ENCODE data around the gene LRRC34. TPM values are rescaled to one million over a fixed set of nuclear protein-coding genes. Genes with fewer than 3 reads are reported as not detected.

The LRRC34 gene
- total RNA-seq, 2 donors from 2014 or later = 3.4 TPM; not detected in 1

DNA sequence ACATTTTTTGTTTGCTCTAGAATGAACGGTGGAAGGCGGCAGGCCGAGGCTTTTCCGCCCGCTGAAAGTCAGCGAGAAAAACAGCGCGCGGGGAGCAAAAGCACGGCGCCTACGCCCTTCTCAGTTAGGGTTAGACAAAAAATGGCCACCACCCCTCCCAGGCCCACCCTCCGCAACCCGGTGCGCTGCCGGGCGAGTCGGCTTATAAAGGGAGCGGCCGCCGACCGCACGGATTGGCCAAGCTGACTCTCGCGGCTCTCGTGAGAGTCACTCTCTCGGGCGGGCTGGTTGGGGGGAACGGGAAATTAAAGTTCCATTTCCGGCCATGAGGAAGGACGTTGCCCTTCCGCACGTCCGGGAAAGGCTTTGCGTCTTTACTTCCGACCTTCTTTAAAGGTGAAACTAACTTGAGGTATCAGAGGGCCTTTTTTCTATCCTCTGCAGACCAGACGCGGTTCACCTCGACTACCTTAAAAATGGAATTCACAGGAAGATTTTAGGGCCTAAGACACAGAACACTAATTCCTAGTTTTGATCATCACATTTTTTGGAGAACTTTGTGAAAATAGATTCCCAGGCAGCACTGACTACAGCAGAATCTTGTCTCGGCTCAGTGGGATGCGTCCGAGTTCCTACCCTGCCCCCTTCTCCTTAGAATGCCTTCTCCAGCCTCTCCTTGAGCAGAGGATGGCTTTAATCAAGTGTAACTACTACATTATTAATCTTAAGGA, 47.7 kb downstream of the LRRC34 start, which contains the start of gene TERC:
TSS of gene TERC (minus strand) at position 179 of the 731 bp plus-strand sequence.
- ATAC-seq = peak; percentile 96
- TF ChIP-seq, protein P1, sequence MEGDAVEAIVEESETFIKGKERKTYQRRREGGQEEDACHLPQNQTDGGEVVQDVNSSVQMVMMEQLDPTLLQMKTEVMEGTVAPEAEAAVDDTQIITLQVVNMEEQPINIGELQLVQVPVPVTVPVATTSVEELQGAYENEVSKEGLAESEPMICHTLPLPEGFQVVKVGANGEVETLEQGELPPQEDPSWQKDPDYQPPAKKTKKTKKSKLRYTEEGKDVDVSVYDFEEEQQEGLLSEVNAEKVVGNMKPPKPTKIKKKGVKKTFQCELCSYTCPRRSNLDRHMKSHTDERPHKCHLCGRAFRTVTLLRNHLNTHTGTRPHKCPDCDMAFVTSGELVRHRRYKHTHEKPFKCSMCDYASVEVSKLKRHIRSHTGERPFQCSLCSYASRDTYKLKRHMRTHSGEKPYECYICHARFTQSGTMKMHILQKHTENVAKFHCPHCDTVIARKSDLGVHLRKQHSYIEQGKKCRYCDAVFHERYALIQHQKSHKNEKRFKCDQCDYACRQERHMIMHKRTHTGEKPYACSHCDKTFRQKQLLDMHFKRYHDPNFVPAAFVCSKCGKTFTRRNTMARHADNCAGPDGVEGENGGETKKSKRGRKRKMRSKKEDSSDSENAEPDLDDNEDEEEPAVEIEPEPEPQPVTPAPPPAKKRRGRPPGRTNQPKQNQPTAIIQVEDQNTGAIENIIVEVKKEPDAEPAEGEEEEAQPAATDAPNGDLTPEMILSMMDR (IDR thresholded peaks at IDR 0.05) = peak in 2 of 7 experiments; percentile 4 to 5
- peak; percentile 93 to 99 (median 98) for TF ChIP-seq POLR2A (IDR thresholded peaks at IDR 0.05)
- Histone ChIP-seq H3K9me3 (peaks cover 0 to 6% (median 0%) of the 10 kb centered on the region in 3 donors), H3K36me3 (replicated peaks in 1 of 2; ENCODE audit: insufficient read depth in 1 of 2, low read depth in 2 of 2) (no peaks in the 10 kb centered on the region), H3K27me3 (no peaks in the 10 kb centered on the region), H3K27ac (peak within 1 kb of the TSS; percentile 71 to 93 (median 83)), H3K4me3 (peak within 1 kb of the TSS; percentile 50 to 60), H3K4me1 (peaks cover 8% of the 10 kb centered on the region)
- WGBS, 2 donors = 9 to 46% methylated on average over 8 to 42 of the region's 42 CpGs
- intact Hi-C loops (cut with DNase I) = no loop called here
- peak; percentile 92 to 93 (median 92) for DNase-seq

DNA sequence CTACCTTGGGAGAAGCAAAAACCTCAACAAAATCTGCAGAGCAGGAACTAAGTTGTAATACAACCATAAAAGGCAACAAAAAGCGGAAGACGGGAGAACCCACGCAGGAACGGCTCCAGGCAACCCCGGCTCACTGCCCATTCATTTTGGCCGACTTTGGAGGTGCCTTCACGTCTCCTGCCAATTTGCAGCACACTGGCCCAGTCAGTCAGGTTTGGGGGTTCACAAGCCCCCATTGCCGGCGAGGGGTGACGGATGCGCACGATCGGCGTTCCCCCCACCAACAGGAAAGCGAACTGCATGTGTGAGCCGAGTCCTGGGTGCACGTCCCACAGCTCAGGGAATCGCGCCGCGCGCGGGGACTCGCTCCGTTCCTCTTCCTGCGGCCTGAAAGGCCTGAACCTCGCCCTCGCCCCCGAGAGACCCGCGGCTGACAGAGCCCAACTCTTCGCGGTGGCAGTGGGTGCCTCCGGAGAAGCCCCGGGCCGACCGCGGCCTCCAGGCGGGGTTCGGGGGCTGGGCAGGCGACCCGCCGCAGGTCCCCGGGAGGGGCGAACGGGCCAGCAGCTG, 48.3 kb downstream of the LRRC34 start:
- ATAC-seq = peak; percentile 35
- WGBS, 2 donors = 2 to 8% methylated on average over 31 to 46 of the region's 46 CpGs
- TF ChIP-seq, protein P1 (IDR thresholded peaks at IDR 0.05) = no peak
- TF ChIP-seq POLR2A (IDR thresholded peaks at IDR 0.05) = no peak
- H3K27me3 ChIP-seq = no peaks in the 10 kb centered on the region
- peaks cover 8% of the 10 kb centered on the region for H3K4me1 ChIP-seq
- DNase-seq = peak; percentile 51 to 64 (median 55)
- no peaks in the 10 kb centered on the region for H3K36me3 ChIP-seq (replicated peaks in 1 of 2; ENCODE audit: insufficient read depth in 1 of 2, low read depth in 2 of 2)
- H3K9me3 ChIP-seq = peaks cover 0 to 6% (median 0%) of the 10 kb centered on the region in 3 donors
- peak overlapping the region; percentile 50 to 60 for H3K4me3 ChIP-seq
- intact Hi-C loops (cut with DNase I) = no loop called here
- peak overlapping the region; percentile 71 to 93 (median 83) for H3K27ac ChIP-seq

DNA sequence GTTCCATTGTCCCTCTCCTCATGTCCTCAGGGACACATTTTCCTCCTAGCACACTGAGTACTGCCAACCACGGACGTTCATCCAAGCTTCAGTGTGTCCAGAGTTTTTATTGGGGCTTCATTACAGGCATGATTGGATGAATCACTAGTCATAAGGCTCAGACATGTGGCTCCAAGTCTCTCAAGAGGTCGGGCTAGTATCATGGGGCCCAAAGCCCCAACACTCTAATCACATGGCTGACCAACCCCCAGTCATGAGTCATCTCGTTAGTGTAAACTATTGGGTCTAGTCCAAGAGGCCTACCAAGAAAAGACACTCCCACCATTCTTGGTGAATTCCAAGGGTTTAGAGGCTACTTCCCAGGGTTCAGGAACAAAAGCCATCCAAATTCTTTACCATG, 52.2 kb downstream of the LRRC34 start:
- no peak for DNase-seq
- H3K27ac ChIP-seq = no peak overlapping the region
- TF ChIP-seq, protein P1 (IDR thresholded peaks at IDR 0.05) = no peak
- no peak for TF ChIP-seq POLR2A (IDR thresholded peaks at IDR 0.05)
- no peaks in the 10 kb centered on the region for H3K36me3 ChIP-seq (replicated peaks in 1 of 2; ENCODE audit: insufficient read depth in 1 of 2, low read depth in 2 of 2)
- 70 to 77% methylated on average over 4 of the region's 4 CpGs for WGBS, 2 donors
- no peaks in the 10 kb centered on the region for H3K27me3 ChIP-seq
- H3K4me3 ChIP-seq = no peak overlapping the region
- intact Hi-C loops (cut with DNase I) = no loop called here
- peaks cover 0 to under 1% (median 0%) of the 10 kb centered on the region in 3 donors for H3K9me3 ChIP-seq
- no peak for ATAC-seq
- peaks cover 8% of the 10 kb centered on the region for H3K4me1 ChIP-seq

DNA sequence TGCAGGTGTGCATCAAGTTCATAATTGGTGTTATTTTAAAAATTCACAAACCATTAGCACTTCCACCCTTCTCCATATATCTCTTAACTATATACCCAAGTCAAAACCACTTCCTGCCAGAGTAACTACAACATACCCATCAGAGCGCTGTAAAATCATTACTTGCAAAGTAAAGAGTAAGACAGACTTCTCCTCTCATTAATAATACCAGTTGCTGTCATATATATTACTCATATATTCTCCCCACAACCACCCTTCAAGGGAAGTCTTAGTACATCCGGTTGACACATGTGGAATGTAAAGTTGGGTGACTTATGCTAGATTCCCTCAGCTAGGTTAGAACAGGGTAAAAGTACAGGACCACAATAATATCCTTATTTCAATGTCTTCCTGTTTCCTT, 53.4 kb downstream of the LRRC34 start:
- TF ChIP-seq, protein P1 (IDR thresholded peaks at IDR 0.05) = no peak
- no peak for TF ChIP-seq POLR2A (IDR thresholded peaks at IDR 0.05)
- ATAC-seq = no peak
- peaks cover 7% of the 10 kb centered on the region for H3K4me1 ChIP-seq
- no peaks in the 10 kb centered on the region for H3K36me3 ChIP-seq (replicated peaks in 1 of 2; ENCODE audit: insufficient read depth in 1 of 2, low read depth in 2 of 2)
- no peak overlapping the region for H3K27ac ChIP-seq
- H3K4me3 ChIP-seq = no peak overlapping the region
- H3K9me3 ChIP-seq = no peaks in the 10 kb centered on the region
- no peak for DNase-seq
- intact Hi-C loops (cut with DNase I) = no loop called here
- no peaks in the 10 kb centered on the region for H3K27me3 ChIP-seq
- WGBS, 2 donors = 73 to 88% methylated on average over 2 of the region's 2 CpGs

Data from body of pancreas (tissue), 4 donors.